GM18858 (cell line): Measurements from ENCODE around the gene TSR3.

Experiments
- ATAC-seq: cut with Tn5 transposase; IDR thresholded peaks from one replicate; pipeline ENCODE4 v1.9.1; 2021; ENCODE audit not compliant: unreplicated experiment

Gene TSR3

DNA sequence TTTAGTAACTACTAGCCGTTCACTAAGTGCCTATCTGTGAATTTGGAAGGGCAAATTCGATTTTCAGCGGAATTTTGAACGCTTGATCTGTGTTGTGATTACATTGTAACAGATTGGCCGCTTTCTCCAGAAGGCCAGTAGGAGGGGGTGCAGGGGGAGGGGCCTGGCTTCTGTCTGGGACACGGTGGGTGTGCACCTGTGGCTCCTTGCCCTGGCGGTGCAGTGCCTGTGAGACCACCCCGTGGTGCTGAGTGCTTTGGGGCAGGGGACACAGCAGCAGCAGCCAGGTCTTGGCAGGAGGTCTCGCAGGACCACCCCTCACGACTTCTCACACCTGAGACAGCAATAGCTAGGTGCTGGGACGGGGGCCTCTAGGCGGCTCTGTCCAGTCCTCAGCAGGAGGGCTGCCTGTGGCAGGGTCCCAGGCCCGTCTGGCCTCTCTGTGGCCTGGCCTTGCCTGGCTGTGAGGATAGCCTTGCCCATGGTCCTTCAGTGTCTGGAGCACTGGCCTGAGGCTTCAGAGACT is 40.4 kb downstream of the TSR3 start:
- ATAC-seq: no peak

- no peak for ATAC-seq
Observed at GRCh38 chr16:1310832-1311200, 40.9 kb downstream of the TSR3 start.

- ATAC-seq: peak; percentile 10
Observed at GRCh38 chr16:1309888-1310831, 41.5 kb downstream of the TSR3 start.

DNA sequence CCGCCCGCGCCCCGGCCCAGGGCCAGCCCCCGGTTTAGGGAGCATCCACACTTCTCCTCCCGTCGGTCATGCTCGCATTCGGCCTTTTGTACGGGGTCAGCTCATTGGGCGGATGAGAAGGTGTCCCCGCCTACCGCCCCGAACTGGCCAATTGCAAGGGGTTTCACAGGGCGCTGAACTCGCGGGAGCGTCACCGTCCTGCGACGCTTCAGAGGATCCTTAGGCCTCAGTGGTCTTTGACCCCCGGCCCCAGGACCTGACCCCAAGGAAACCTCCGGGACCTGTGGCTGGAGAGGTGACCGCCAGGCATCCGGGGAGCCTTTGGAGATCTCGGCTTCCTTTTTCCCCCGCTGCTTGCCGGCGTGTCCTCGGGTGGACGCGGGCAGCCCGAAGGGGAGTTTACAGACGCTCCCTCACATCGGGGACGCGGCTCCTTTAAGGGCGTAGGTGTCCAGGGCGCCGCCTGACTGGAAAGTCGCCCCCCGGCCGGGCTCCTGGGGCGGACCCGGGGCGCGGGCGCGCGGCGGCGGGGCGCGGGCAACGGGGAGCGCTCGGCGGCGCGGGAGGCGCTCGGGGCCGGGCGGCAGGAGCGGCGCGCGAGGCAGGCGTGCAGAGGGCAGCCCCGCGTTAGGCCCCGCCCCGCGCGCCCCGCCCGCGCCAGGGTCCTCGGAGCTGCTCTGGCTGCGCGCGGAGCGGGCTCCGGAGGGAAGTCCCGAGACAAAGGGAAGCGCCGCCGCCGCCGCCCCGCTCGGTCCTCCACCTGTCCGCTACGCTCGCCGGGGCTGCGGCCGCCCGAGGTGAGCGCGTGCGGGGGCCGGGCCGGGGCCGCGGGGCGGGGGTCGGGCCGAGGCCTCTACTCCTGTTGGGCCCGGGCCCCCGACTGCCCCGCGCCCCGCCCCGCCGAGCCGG is 42.4 kb downstream of the TSR3 start, which contains the start of gene UBE2I:
UBE2I (plus strand) TSS at position 660 of the 909 bp plus-strand sequence. CDS start 4,395 bp downstream, outside the sequence.
- ATAC-seq: peak; percentile 39

- ATAC-seq: peak; percentile 11
Observed at GRCh38 chr16:1308036-1308976, 43.4 kb downstream of the TSR3 start.

DNA sequence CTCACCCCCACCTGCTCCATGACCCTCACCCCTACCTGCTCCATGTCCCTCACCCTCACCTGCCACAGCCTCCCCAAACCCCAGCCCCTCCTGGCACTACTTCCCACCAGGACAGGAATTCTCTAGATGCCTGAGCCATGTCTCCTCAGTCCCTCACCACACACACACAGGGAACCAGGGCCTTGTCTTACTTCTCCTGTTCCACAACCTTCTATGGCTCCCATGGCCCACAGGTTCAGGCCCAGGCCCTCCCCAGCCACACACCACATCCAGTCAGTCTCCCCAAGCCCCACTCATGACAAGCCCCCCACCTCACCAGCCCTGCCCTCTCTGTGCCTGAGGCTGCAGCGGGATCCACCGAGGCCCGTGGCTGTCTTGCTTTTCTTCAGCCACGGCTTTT is 45.3 kb downstream of the TSR3 start:
- no peak for ATAC-seq

GRCh38 chr16:1305823-1306222 is 45.9 kb downstream of the TSR3 start:
- no peak for ATAC-seq

DNA sequence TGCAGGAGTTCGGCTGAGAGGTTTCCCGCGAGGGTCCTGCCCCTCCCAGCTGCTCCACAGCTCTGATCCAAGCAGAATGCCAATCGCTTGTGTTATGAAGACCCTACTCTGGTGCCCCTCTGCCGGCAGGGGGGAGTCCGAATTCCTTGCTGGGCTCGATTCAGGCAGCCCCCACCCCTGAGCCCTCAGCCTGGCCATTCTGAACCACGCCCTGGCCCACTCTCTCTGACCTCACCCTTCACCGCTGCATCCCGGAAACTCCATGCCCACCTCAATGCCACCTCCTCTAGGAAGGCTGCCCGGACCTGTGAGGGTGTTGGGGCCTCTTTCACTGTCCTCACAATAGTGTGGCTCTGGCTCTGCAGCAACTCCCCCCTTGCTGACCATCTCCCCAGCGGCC is 50.1 kb downstream of the TSR3 start:
- no peak for ATAC-seq

DNA sequence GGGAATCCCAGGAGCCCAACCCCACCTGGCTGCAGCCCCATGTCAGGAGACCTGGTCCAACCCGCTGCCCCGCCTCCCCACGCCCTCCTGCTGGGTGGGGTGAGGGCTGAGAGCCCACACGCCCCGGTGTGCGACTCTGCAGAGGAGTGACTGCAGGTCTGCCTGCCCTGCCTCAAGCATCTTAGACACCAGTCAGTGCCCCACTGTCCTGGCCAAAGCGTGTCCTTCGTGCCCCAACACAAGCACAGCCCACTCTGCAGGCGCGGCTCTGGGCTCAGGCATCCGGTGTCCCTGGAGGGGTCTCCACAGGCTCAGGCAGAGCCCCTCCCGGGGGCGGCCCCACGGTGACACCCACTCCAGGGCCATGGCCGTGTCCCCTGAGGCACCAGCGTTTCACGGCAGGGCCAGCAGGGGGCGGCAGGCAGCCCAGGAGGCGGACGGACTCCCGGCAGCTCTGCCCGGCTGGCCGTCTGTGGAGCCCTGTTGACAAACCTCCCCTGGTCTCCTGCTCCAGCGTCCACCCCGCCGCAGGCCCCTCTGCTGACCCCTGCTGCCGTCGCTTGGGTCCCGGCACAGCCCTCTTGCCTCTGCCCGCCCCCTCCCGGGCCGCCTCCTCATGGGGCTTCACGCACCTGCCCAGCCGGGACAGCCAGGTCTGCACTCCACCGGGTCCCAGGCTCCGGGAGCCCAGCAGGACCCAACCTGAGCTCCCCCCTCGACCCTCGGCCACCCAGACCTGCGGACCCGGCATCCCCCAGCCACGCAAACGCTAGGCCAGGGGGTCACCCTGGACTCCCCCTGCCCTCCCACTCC is 50.8 kb downstream of the TSR3 start:
- no peak for ATAC-seq

DNA sequence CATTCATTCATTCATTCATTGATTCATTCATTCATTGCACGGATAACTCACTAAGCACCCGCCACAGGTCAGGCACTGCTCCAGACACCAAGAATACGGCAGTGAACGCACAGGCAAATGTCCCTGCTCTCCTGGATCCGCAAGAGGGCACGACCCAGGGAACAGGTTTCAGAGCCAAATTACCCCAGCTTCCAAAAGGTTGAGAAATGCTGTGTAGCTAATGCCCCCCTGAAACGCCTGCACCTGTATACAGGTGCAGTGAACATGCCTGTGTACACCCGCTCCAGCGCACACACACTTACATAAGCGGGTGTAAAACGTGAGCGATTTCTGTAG is 51.8 kb downstream of the TSR3 start:
- ATAC-seq: no peak
